Neural cell (in vitro differentiated cells): ENCODE results near the gene ASPA. TPM values are rescaled to one million over a fixed set of nuclear protein-coding genes. Genes with fewer than 3 reads are reported as not detected.
"Not testable (repeated sequence)": the region's sequence is repeated elsewhere in the genome, so short reads cannot be mapped to it uniquely, and the experiment has no call there.

Experiments used
- H2AFZ ChIP-seq: fragments of 200-600, 300-800 bp; sonication (generic), shearing (Covaris generic); 2 replicates; pipeline ENCODE4 v1.6.0; 2014; ENCODE audit warnings: low read depth, mild to moderate bottlenecking, antibody characterized with exemption, low read length, moderate library complexity
- H3F3A ChIP-seq: fragments of 200-600 bp; shearing (Covaris generic); 2 replicates; pipeline ENCODE4 v1.6.1; 2016; ENCODE audit warnings: mild to moderate bottlenecking, moderate library complexity, mixed read lengths, antibody characterized with exemption, low read length; ENCODE audit not compliant: insufficient read depth, poor library complexity, severe bottlenecking
- H3K27ac ChIP-seq: fragments of 200-600, 300-800 bp; sonication (generic), shearing (Covaris generic); 2 replicates; pipeline ENCODE4 v1.5.1; 2014; ENCODE audit warnings: mild to moderate bottlenecking, low read length, moderate library complexity
- H3K27me3 ChIP-seq: fragments of 300-800, 200-600 bp; sonication (generic), shearing (Covaris generic); 2 replicates; pipeline ENCODE4 v1.6.0; 2014; ENCODE audit warnings: mild to moderate bottlenecking, low read depth, low read length, moderate library complexity; ENCODE audit not compliant: insufficient read depth
- H3K36me3 ChIP-seq: fragments of 300-800, 200-600 bp; sonication (generic), shearing (Covaris generic); 2 replicates; pipeline ENCODE4 v1.5.1; 2014; ENCODE audit warnings: mild to moderate bottlenecking, antibody characterized with exemption, low read length, moderate library complexity; ENCODE audit not compliant: insufficient read depth
- H3K4me2 ChIP-seq: fragments of 300-800, 200-600 bp; sonication (generic), shearing (Covaris generic); 2 replicates; pipeline ENCODE4 v1.6.0; 2014; ENCODE audit warnings: mild to moderate bottlenecking, low read length
- H3K4me3 ChIP-seq: fragments of 300-800, 200-600 bp; sonication (generic), shearing (Covaris generic); 2 replicates; pipeline ENCODE4 v1.5.1; 2014; ENCODE audit warnings: mild to moderate bottlenecking, low read length, moderate library complexity
- H3K79me2 ChIP-seq: fragments of 200-600 bp; shearing (Covaris generic); replicated peaks from 2 replicates; pipeline ENCODE4 v1.6.0; 2014; ENCODE audit warnings: mild to moderate bottlenecking, low read length, moderate library complexity; ENCODE audit not compliant: insufficient read depth
- H3K9ac ChIP-seq: fragments of 300-800, 200-600 bp; sonication (generic), shearing (Covaris generic); 2 replicates; pipeline ENCODE4 v1.6.1; 2016; ENCODE audit warnings: mild to moderate bottlenecking, low read length, mixed read lengths
- H3K9me2 ChIP-seq: fragments of 200-600 bp; shearing (Covaris generic); 2 replicates; pipeline ENCODE4 v1.6.1; 2016; ENCODE audit warnings: mild to moderate bottlenecking, low read length, mixed read lengths; ENCODE audit not compliant: insufficient read depth
- H3K9me3 ChIP-seq: fragments of 200-600, 300-800 bp; sonication (generic), shearing (Covaris generic); 2 replicates; pipeline ENCODE4 v1.6.1; 2016; ENCODE audit warnings: mild to moderate bottlenecking, mixed run types, low read length, moderate library complexity, mixed read lengths
- H4K20me1 ChIP-seq: fragments of 200-600 bp; shearing (Covaris generic); 2 replicates; pipeline ENCODE4 v1.6.1; 2016; ENCODE audit warnings: mild to moderate bottlenecking, mixed run types; ENCODE audit not compliant: insufficient read depth
- CTCF ChIP-seq: fragments of 450-650 bp; IDR thresholded peaks from 2 replicates; pipeline ENCODE4 v1.5.1; 2014; ENCODE audit warnings: antibody characterized with exemption, mild to moderate bottlenecking, moderate library complexity; ENCODE audit not compliant: poor library complexity, severe bottlenecking
- EP300 ChIP-seq: fragments of 450-650 bp; conservative IDR thresholded peaks from 2 replicates; pipeline ENCODE4 v1.6.1; 2014; ENCODE audit warnings: antibody characterized with exemption, mild to moderate bottlenecking, moderate library complexity; ENCODE audit not compliant: poor library complexity, severe bottlenecking
- EZH2 ChIP-seq: fragments of 200-600, 300-800 bp; shearing (Covaris generic), sonication (generic); IDR thresholded peaks from 2 replicates; pipeline ENCODE4 v1.6.1; 2014; ENCODE audit warnings: antibody characterized with exemption, low read length, borderline replicate concordance, mild to moderate bottlenecking; ENCODE audit not compliant: insufficient read depth, poor library complexity, severe bottlenecking
- MXI1 ChIP-seq: fragments of 450-650 bp; conservative IDR thresholded peaks from 2 replicates; pipeline ENCODE4 v1.6.1; 2014; ENCODE audit warnings: antibody characterized with exemption, mild to moderate bottlenecking; ENCODE audit not compliant: poor library complexity, severe bottlenecking
- POLR2AphosphoS5 ChIP-seq: IDR thresholded peaks from 2 replicates; pipeline ENCODE4 v1.6.1; 2012
- REST ChIP-seq: IDR thresholded peaks from 2 replicates; pipeline ENCODE4 v1.6.1; 2012; ENCODE audit warnings: borderline replicate concordance
- SMC3 ChIP-seq: fragments of 450-650 bp; conservative IDR thresholded peaks from 2 replicates; pipeline ENCODE4 v1.6.1; 2014; ENCODE audit warnings: antibody characterized with exemption, mild to moderate bottlenecking, moderate library complexity; ENCODE audit not compliant: poor library complexity
- TAF1 ChIP-seq: IDR thresholded peaks from 2 replicates; pipeline ENCODE4 v1.6.1; 2012; ENCODE audit warnings: low read depth
- polyA plus RNA-seq: library from polyadenylated mRNA; depleted of rRNA; stranded (reverse); fragments of >200 nt; gene quantifications from 2 replicates; pipeline ENCODE4 v1.2.3, GENCODE V29; 2014

ASPA gene
- polyA plus RNA-seq, 1 donor from 2014 or later = 0.24 TPM

- Histone ChIP-seq H3K79me2 (no peaks in the 10 kb centered on the region), H3K27ac (no peak overlapping the region), H4K20me1 (no peaks in the 10 kb centered on the region), H3K4me2 (no peak overlapping the region), H3K36me3 (no peaks in the 10 kb centered on the region), H3K4me3 (no peak overlapping the region), H3K27me3 (no peaks in the 10 kb centered on the region), H3K9me3 (no peaks in the 10 kb centered on the region), H3K9me2 (no peaks in the 10 kb centered on the region), H3F3A (no peaks in the 10 kb centered on the region), H3K9ac (no peak overlapping the region), H2AFZ (no peak overlapping the region)
- TF ChIP-seq TAF1 (no peak), EZH2 (no peak), REST (no peak), POLR2AphosphoS5 (no peak), MXI1 (no peak), EP300 (no peak), SMC3 (no peak), CTCF (no peak)
Measured at GRCh38 chr17:3512505-3513171, 36.8 kb downstream of the ASPA start.

GRCh38 chr17:3513305-3514035, 37.7 kb downstream of the ASPA start:
- H3K36me3 ChIP-seq = no peaks in the 10 kb centered on the region
- H3K9ac ChIP-seq = no peak overlapping the region
- no peak overlapping the region for H3K4me3 ChIP-seq
- no peaks in the 10 kb centered on the region for H3K27me3 ChIP-seq
- no peaks in the 10 kb centered on the region for H3F3A ChIP-seq
- no peak overlapping the region for H3K27ac ChIP-seq
- H2AFZ ChIP-seq = no peak overlapping the region
- no peak overlapping the region for H3K4me2 ChIP-seq
- H3K9me3 ChIP-seq = no peaks in the 10 kb centered on the region
- H4K20me1 ChIP-seq = no peaks in the 10 kb centered on the region
- no peaks in the 10 kb centered on the region for H3K79me2 ChIP-seq
- no peak for TF ChIP-seq EP300
- no peak for TF ChIP-seq EZH2
- no peak for TF ChIP-seq POLR2AphosphoS5
- no peak for TF ChIP-seq CTCF
- no peak for TF ChIP-seq SMC3
- no peak for TF ChIP-seq MXI1
- no peak for TF ChIP-seq REST
- no peaks in the 10 kb centered on the region for H3K9me2 ChIP-seq

GRCh38 chr17:3514167-3514566, 38.4 kb downstream of the ASPA start:
- H3K27ac ChIP-seq, H3K27me3 ChIP-seq, H2AFZ ChIP-seq, H3K9me3 ChIP-seq, H3K4me2 ChIP-seq, H4K20me1 ChIP-seq, H3K9me2 ChIP-seq, H3K9ac ChIP-seq, H3K4me3 ChIP-seq, H3K36me3 ChIP-seq, H3F3A ChIP-seq, H3K79me2 ChIP-seq: not testable (repeated sequence)
